Measurements from ENCODE around the gene SPAG5. TPM values are rescaled to one million over a fixed set of nuclear protein-coding genes. Genes with fewer than 3 reads are reported as not detected.

SPAG5 gene
- total RNA-seq, 1 experiment from 2014 or later = 219 TPM

DNA sequence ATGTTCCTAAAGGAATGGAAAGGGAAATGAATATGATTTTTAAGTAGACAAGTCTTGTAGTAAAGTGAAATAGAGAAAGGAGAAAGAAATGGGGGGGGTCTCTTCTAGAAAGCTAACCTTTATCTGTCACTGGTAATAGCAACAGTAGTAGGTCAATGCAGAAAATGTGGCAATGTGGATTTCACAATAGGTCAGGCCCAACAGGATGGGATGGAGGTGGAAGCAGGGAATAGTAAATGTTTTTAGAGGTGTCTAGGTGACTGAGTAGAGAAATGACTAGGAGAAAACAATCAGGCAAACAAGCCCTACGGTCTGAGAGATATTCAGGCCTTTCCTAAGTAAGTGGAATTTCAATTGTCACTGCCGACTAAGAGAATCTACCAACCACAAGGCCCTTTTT is 21.2 kb upstream of the SPAG5 start:
- intact Hi-C loops (cut with micrococcal nuclease; ENCODE audit: unreplicated experiment) = loop anchor here (5.0 kb wide), 1 partner anchor 43 kb away; the partner anchor contains the start of gene ALDOC
- Histone ChIP-seq H3K36me3 (ENCODE audit: insufficient read depth, low read length, poor library complexity, severe bottlenecking) (peaks cover 97% of the 10 kb centered on the region), H3K4me1 (ENCODE audit: insufficient read depth, low read length, poor library complexity, severe bottlenecking) (no peaks in the 10 kb centered on the region), H3K27ac (ENCODE audit: low read depth, low read length, poor library complexity, severe bottlenecking) (no peak overlapping the region), H3K27me3 (replicated peaks; ENCODE audit: insufficient read depth, low read depth, low read length, poor library complexity) (no peaks in the 10 kb centered on the region), H3K4me3 (ENCODE audit: low read depth, low read length, poor library complexity, severe bottlenecking) (no peak overlapping the region), H3K9me3 (ENCODE audit: low read depth, low read length, poor library complexity, severe bottlenecking) (no peaks in the 10 kb centered on the region)
- no peak for DNase-seq (ENCODE audit: low spot score)
- BruUV-seq (replicated peaks) = no TSS peak
- TF ChIP-seq EZH2 (IDR thresholded peaks at IDR 0.05; ENCODE audit: borderline replicate concordance, low read depth, low read length, poor library complexity, severe bottlenecking) = no peak
- TF ChIP-seq, protein P1, sequence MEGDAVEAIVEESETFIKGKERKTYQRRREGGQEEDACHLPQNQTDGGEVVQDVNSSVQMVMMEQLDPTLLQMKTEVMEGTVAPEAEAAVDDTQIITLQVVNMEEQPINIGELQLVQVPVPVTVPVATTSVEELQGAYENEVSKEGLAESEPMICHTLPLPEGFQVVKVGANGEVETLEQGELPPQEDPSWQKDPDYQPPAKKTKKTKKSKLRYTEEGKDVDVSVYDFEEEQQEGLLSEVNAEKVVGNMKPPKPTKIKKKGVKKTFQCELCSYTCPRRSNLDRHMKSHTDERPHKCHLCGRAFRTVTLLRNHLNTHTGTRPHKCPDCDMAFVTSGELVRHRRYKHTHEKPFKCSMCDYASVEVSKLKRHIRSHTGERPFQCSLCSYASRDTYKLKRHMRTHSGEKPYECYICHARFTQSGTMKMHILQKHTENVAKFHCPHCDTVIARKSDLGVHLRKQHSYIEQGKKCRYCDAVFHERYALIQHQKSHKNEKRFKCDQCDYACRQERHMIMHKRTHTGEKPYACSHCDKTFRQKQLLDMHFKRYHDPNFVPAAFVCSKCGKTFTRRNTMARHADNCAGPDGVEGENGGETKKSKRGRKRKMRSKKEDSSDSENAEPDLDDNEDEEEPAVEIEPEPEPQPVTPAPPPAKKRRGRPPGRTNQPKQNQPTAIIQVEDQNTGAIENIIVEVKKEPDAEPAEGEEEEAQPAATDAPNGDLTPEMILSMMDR (conservative IDR thresholded peaks at IDR 0.05; ENCODE audit: low read depth, low read length) = no peak
- CTCF ChIA-PET = no interaction called here
- POLR2A ChIA-PET (ENCODE audit: low non-redundant PET) = no interaction called here

DNA sequence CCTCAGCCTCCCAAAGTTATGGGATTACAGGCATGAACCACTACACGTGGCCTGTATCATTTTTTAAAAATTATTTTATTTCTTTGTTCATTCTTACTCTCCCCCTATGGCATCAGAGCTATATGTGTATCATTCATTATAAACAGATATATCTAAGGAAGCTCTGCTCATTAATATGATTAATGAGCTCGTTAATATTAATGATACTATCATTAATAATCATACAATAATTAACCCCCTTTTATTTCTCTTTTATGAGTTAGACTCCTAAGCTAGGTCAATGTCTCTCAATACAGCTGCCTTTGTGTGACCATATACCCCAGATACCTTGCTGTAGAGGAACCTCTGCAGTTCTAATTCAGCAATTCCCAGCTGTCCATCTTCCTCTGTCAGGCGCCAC is 19.6 kb upstream of the SPAG5 start:
- CTCF ChIA-PET = no interaction called here
- Histone ChIP-seq H3K4me3 (ENCODE audit: low read depth, low read length, poor library complexity, severe bottlenecking) (no peak overlapping the region), H3K27ac (ENCODE audit: low read depth, low read length, poor library complexity, severe bottlenecking) (no peak overlapping the region), H3K9me3 (ENCODE audit: low read depth, low read length, poor library complexity, severe bottlenecking) (no peaks in the 10 kb centered on the region), H3K36me3 (ENCODE audit: insufficient read depth, low read length, poor library complexity, severe bottlenecking) (peaks cover 89% of the 10 kb centered on the region), H3K27me3 (replicated peaks; ENCODE audit: insufficient read depth, low read depth, low read length, poor library complexity) (no peaks in the 10 kb centered on the region), H3K4me1 (ENCODE audit: insufficient read depth, low read length, poor library complexity, severe bottlenecking) (no peaks in the 10 kb centered on the region)
- no peak for DNase-seq (ENCODE audit: low spot score)
- TF ChIP-seq EZH2 (IDR thresholded peaks at IDR 0.05; ENCODE audit: borderline replicate concordance, low read depth, low read length, poor library complexity, severe bottlenecking) = no peak
- TF ChIP-seq, protein P1 (conservative IDR thresholded peaks at IDR 0.05; ENCODE audit: low read depth, low read length) = no peak
- POLR2A ChIA-PET (ENCODE audit: low non-redundant PET) = interaction anchor here (0.5 kb wide), 1 partner anchor 17 kb away, joined by 6 read pairs; no protein-coding TSS in a partner anchor
- BruUV-seq (replicated peaks) = no TSS peak
- intact Hi-C loops (cut with micrococcal nuclease; ENCODE audit: unreplicated experiment) = no loop called here

DNA sequence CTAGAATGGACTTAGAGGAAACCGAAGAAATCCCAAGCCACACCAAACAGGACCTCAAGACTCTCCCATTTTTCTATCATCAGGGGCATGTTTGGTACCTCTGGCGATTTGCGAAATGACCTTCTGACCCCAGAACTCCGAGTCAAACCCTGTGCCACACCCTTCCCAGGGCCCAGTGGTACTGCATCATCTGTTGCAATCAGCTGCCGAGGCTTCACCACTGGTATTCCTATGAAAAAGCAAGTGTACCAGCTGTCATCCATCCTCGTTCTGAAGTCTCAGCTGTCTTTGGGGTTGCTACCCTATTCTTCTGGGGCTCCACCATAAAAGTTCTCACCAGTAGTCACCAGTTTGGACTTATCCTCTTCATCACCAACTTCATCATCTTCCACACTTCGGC is 17.5 kb upstream of the SPAG5 start:
- no peak overlapping the region for H3K4me3 ChIP-seq (ENCODE audit: low read depth, low read length, poor library complexity, severe bottlenecking)

More for the DNA sequence above, 17.5 kb upstream of the SPAG5 start:
- DNase-seq (ENCODE audit: low spot score) = no peak
- H3K9me3 ChIP-seq (ENCODE audit: low read depth, low read length, poor library complexity, severe bottlenecking) = no peaks in the 10 kb centered on the region
- TF ChIP-seq, protein P1 (conservative IDR thresholded peaks at IDR 0.05; ENCODE audit: low read depth, low read length) = no peak
- no peak for TF ChIP-seq EZH2 (IDR thresholded peaks at IDR 0.05; ENCODE audit: borderline replicate concordance, low read depth, low read length, poor library complexity, severe bottlenecking)
- intact Hi-C loops (cut with micrococcal nuclease; ENCODE audit: unreplicated experiment) = no loop called here
- H3K27me3 ChIP-seq (replicated peaks; ENCODE audit: insufficient read depth, low read depth, low read length, poor library complexity) = no peaks in the 10 kb centered on the region
- CTCF ChIA-PET = no interaction called here
- BruUV-seq (replicated peaks) = no TSS peak
- POLR2A ChIA-PET (ENCODE audit: low non-redundant PET) = no interaction called here
- H3K4me1 ChIP-seq (ENCODE audit: insufficient read depth, low read length, poor library complexity, severe bottlenecking) = no peaks in the 10 kb centered on the region
- no peak overlapping the region for H3K27ac ChIP-seq (ENCODE audit: low read depth, low read length, poor library complexity, severe bottlenecking)
- H3K36me3 ChIP-seq (ENCODE audit: insufficient read depth, low read length, poor library complexity, severe bottlenecking) = peaks cover 76% of the 10 kb centered on the region

Data from A673 (cell line).